Measurements from ENCODE around the gene FILIP1.
"Not testable (repeated sequence)": the region's sequence is repeated elsewhere in the genome, so short reads cannot be mapped to it uniquely, and the experiment has no call there.

Gene FILIP1

DNA sequence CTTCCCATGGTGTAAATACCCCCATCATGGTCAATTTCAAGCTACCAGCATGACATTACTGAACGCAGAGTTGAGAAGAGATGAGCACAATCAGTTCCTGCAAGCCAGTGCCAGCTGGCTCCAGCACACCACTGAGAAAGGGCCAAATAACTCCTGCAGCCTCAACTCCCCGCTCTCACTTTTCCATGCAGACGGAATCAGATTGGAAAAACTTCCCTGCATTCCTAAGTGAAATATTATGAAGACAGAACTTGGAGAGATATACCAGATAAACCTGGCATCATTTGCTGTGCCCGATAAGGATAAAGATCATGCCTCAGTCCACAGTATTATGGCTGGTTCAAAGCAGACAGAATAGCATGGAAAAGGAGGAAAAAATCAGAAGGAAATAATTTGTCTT lies 56.7 kb downstream of the FILIP1 start:
- Histone ChIP-seq H3K36me3 (ENCODE audit: insufficient read depth, low read length) (no peaks in the 10 kb centered on the region), H3K27ac (ENCODE audit: low read length) (no peak overlapping the region), H4K20me1 (ENCODE audit: insufficient read depth, low read length) (no peaks in the 10 kb centered on the region), H3K27me3 (ENCODE audit: insufficient read depth, low read length, poor library complexity) (no peaks in the 10 kb centered on the region), H3K4me2 (ENCODE audit: insufficient read depth, low read length) (no peak overlapping the region), H3K9ac (ENCODE audit: low read depth, low read length) (no peak overlapping the region), H2AFZ (ENCODE audit: low read depth, low read length) (no peak overlapping the region), H3K9me3 (ENCODE audit: insufficient read depth, low read length, severe bottlenecking) (no peaks in the 10 kb centered on the region), H3K79me2 (ENCODE audit: insufficient read depth, low read length) (no peaks in the 10 kb centered on the region), H3K4me1 (ENCODE audit: insufficient read depth, low read length) (no peaks in the 10 kb centered on the region), H3K4me3 (ENCODE audit: low read depth in 1 of 2, low read length in 2 of 2) (no peak overlapping the region)
- no peak for TF ChIP-seq CTCF (IDR thresholded peaks at IDR 0.05; ENCODE audit: borderline replicate concordance, extremely low read depth, low read length, poor library complexity, severe bottlenecking)
- TF ChIP-seq EZH2 (IDR thresholded peaks at IDR 0.05; ENCODE audit: borderline replicate concordance, low read depth, low read length, severe bottlenecking) = no peak
- ATAC-seq (ENCODE audit: insufficient read depth, low read depth) (no peak), DNase-seq (no peak)

- not testable (repeated sequence) for H3K9ac ChIP-seq (ENCODE audit: low read depth, low read length); H3K27ac ChIP-seq (ENCODE audit: low read length); H3K79me2 ChIP-seq (ENCODE audit: insufficient read depth, low read length); H3K4me1 ChIP-seq (ENCODE audit: insufficient read depth, low read length); DNase-seq; H3K9me3 ChIP-seq (ENCODE audit: insufficient read depth, low read length, severe bottlenecking); H2AFZ ChIP-seq (ENCODE audit: low read depth, low read length); H3K4me2 ChIP-seq (ENCODE audit: insufficient read depth, low read length); H3K4me3 ChIP-seq (ENCODE audit: low read depth in 1 of 2, low read length in 2 of 2); H3K36me3 ChIP-seq (ENCODE audit: insufficient read depth, low read length); H4K20me1 ChIP-seq (ENCODE audit: insufficient read depth, low read length); ATAC-seq (ENCODE audit: insufficient read depth, low read depth); H3K27me3 ChIP-seq (ENCODE audit: insufficient read depth, low read length, poor library complexity)
Measured at GRCh38 chr6:75432809-75433208, 60.8 kb downstream of the FILIP1 start.

DNA sequence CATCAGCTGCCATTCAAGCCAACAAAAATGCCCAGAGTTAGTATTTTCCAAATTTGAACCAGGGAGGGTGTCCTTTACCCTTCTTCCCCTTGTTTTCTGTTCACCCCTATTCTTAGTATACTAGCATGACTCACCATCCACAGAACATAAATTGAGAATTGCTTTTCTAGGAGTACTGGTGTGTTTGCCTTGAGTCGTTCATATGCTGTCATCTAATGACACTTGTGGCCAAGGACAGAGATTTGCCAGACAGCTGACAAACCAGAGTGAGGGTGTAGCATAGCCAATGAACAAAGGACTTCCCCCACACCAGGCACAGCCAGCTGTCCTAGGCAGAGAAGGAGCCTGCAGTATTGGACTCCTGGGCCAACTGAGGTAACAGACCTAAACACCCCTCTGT lies 62.2 kb downstream of the FILIP1 start:
- DNase-seq (no peak), ATAC-seq (ENCODE audit: insufficient read depth, low read depth) (no peak)
- H3K36me3 ChIP-seq (ENCODE audit: insufficient read depth, low read length) = no peaks in the 10 kb centered on the region
- H3K4me1 ChIP-seq (ENCODE audit: insufficient read depth, low read length) = no peaks in the 10 kb centered on the region
- no peak overlapping the region for H3K9ac ChIP-seq (ENCODE audit: low read depth, low read length)
- H3K4me2 ChIP-seq (ENCODE audit: insufficient read depth, low read length) = no peak overlapping the region
- H3K27ac ChIP-seq (ENCODE audit: low read length) = no peak overlapping the region
- no peak for TF ChIP-seq CTCF (IDR thresholded peaks at IDR 0.05; ENCODE audit: borderline replicate concordance, extremely low read depth, low read length, poor library complexity, severe bottlenecking)
- TF ChIP-seq EZH2 (IDR thresholded peaks at IDR 0.05; ENCODE audit: borderline replicate concordance, low read depth, low read length, severe bottlenecking) = no peak
- no peaks in the 10 kb centered on the region for H3K79me2 ChIP-seq (ENCODE audit: insufficient read depth, low read length)
- no peaks in the 10 kb centered on the region for H4K20me1 ChIP-seq (ENCODE audit: insufficient read depth, low read length)
- no peaks in the 10 kb centered on the region for H3K27me3 ChIP-seq (ENCODE audit: insufficient read depth, low read length, poor library complexity)
- no peaks in the 10 kb centered on the region for H3K9me3 ChIP-seq (ENCODE audit: insufficient read depth, low read length, severe bottlenecking)
- no peak overlapping the region for H3K4me3 ChIP-seq (ENCODE audit: low read depth in 1 of 2, low read length in 2 of 2)
- H2AFZ ChIP-seq (ENCODE audit: low read depth, low read length) = no peak overlapping the region

DNA sequence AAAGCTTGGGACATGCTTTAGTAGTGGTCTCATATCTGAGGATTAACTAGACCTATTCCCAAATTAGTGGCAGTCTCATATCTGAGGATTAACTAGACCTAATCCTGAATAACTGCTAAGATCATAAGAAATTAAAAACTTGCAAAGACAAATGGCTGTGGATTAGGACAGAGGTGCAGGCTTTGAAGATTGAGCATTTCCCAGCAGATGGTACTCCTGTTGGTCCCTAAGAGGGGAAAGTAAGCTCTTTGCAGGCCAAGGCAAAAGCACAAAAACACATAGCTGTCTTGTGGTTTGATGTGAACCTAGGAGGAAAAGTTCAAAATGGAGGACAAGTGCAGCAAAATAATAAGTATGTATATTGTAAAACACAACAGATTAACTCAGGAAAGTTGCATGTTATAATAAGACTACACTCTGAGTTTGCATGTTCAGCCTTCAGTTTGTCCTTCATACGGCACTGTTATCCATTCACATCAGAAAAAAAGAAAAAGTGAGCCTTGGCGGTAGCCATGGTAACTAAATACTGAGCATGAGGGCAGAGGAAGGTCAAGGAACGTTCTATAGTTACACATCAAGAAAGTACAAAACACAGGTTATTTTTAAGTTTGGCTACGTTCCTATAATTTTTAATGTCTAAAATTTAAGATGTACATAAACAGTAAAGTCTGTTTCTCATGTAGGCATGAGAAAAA lies 62.8 kb downstream of the FILIP1 start:
- Histone ChIP-seq H3K9ac (ENCODE audit: low read depth, low read length) (no peak overlapping the region), H3K27ac (ENCODE audit: low read length) (no peak overlapping the region), H3K79me2 (ENCODE audit: insufficient read depth, low read length) (no peaks in the 10 kb centered on the region), H3K4me3 (ENCODE audit: low read depth in 1 of 2, low read length in 2 of 2) (no peak overlapping the region), H3K4me1 (ENCODE audit: insufficient read depth, low read length) (no peaks in the 10 kb centered on the region), H3K4me2 (ENCODE audit: insufficient read depth, low read length) (no peak overlapping the region), H2AFZ (ENCODE audit: low read depth, low read length) (no peak overlapping the region), H4K20me1 (ENCODE audit: insufficient read depth, low read length) (no peaks in the 10 kb centered on the region), H3K36me3 (ENCODE audit: insufficient read depth, low read length) (no peaks in the 10 kb centered on the region), H3K9me3 (ENCODE audit: insufficient read depth, low read length, severe bottlenecking) (no peaks in the 10 kb centered on the region), H3K27me3 (ENCODE audit: insufficient read depth, low read length, poor library complexity) (no peaks in the 10 kb centered on the region)
- no peak for DNase-seq
- no peak for TF ChIP-seq CTCF (IDR thresholded peaks at IDR 0.05; ENCODE audit: borderline replicate concordance, extremely low read depth, low read length, poor library complexity, severe bottlenecking)
- TF ChIP-seq EZH2 (IDR thresholded peaks at IDR 0.05; ENCODE audit: borderline replicate concordance, low read depth, low read length, severe bottlenecking) = no peak
- ATAC-seq (ENCODE audit: insufficient read depth, low read depth) = no peak

Measured in DND-41 (cell line).